ENCODE results near the gene RARRES2. TPM values are rescaled to one million over a fixed set of nuclear protein-coding genes. Genes with fewer than 3 reads are reported as not detected.

The RARRES2 gene
- polyA plus RNA-seq, 3 donors: 40.9 to 55.6 (median 54.0) TPM

GRCh38 chr7:150379441-150380379 is 38.3 kb upstream of the RARRES2 start:
- DNase-seq: no peak

- DNase-seq: peak; percentile 95
These were observed 37.5 kb upstream of the RARRES2 start, which contains the start of gene ZNF775 for GRCh38 chr7:150378853-150379440. TSS of gene ZNF775 (plus strand) at chr7:150379330. CDS start at chr7:150388471, 9,141 bp downstream.

- DNase-seq: no peak
These were observed 36.9 kb upstream of the RARRES2 start for GRCh38 chr7:150378115-150378852.

- no peak for DNase-seq
These were observed 36.2 kb upstream of the RARRES2 start for GRCh38 chr7:150377635-150378034.

- no peak for DNase-seq
These were observed 35.8 kb upstream of the RARRES2 start for GRCh38 chr7:150377196-150377595.

GRCh38 chr7:150376560-150376959 is 35.1 kb upstream of the RARRES2 start:
- no peak for DNase-seq

GRCh38 chr7:150375662-150376521 is 34.5 kb upstream of the RARRES2 start:
- DNase-seq: no peak

GRCh38 chr7:150374472-150374871 is 33.0 kb upstream of the RARRES2 start:
- DNase-seq: no peak

- DNase-seq: no peak
These were observed 32.6 kb upstream of the RARRES2 start for GRCh38 chr7:150374026-150374425.

GRCh38 chr7:150373049-150373801 is 31.8 kb upstream of the RARRES2 start:
- no peak for DNase-seq

- DNase-seq: no peak
These were observed 31.0 kb upstream of the RARRES2 start for GRCh38 chr7:150372271-150373048.

- DNase-seq: no peak
These were observed 30.5 kb upstream of the RARRES2 start for GRCh38 chr7:150371996-150372270.

GRCh38 chr7:150371131-150371995 is 29.9 kb upstream of the RARRES2 start:
- no peak for DNase-seq

- no peak for DNase-seq
These were observed 29.2 kb upstream of the RARRES2 start for GRCh38 chr7:150370612-150371071.

- DNase-seq: no peak
These were observed 28.5 kb upstream of the RARRES2 start for GRCh38 chr7:150369748-150370501.

- DNase-seq: no peak
These were observed 27.7 kb upstream of the RARRES2 start for GRCh38 chr7:150368884-150369747.
